IMR-90 (cell line): ENCODE measurements around the gene COPA. TPM values are rescaled to one million over a fixed set of nuclear protein-coding genes. Genes with fewer than 3 reads are reported as not detected.

Source experiments
- ATAC-seq: fragments of 200-7000 bp; cut with Tn5 transposase; 2 replicates; pipeline ENCODE4 v1.9.1; 2020; ENCODE audit warnings: low read depth, mild to moderate bottlenecking, moderate library complexity
- BruUV-seq: library from RNA; stranded (reverse); fragments of 400-500 nt; replicated peaks from 2 replicates; lab custom pipeline; 2021; lab: Mats Ljungman, UMichigan
- CTCF ChIA-PET: fragments of 300-600 bp; formaldehyde crosslinking; extraction: SDS; loops from one replicate; lab custom pipeline; 2021; ENCODE audit warnings: antibody characterized with exemption; lab: Yijun Ruan, JAX
- POLR2A ChIA-PET: fragments of 300-600 bp; sonication (Branson Sonifier 250); formaldehyde crosslinking; loops from one replicate; lab custom pipeline; 2022; ENCODE audit warnings: antibody characterized with exemption; ENCODE audit not compliant: unreplicated experiment; lab: Charles Lee
- DNase-seq: peaks from one replicate; pipeline ENCODE4 v3.0.0; 2013
- H2AFZ ChIP-seq: replicated peaks from 2 replicates; pipeline ENCODE3; 2013; ENCODE audit warnings: low read length, mild to moderate bottlenecking; ENCODE audit not compliant: poor library complexity
- H2AK5ac ChIP-seq: 2 replicates; pipeline ENCODE4 v1.6.1; 2013; ENCODE audit warnings: low read depth, low read length, inconsistent platforms
- H2AK9ac ChIP-seq: replicated peaks from 2 replicates; pipeline ENCODE3; 2013; ENCODE audit warnings: mild to moderate bottlenecking, low read depth, low read length, moderate library complexity; ENCODE audit not compliant: poor library complexity
- H2BK120ac ChIP-seq: 2 replicates; pipeline ENCODE4 v1.6.1; 2013; ENCODE audit warnings: low read depth, low read length, inconsistent platforms
- H2BK15ac ChIP-seq: 3 replicates; pipeline ENCODE4 v1.6.1; 2013; ENCODE audit warnings: low read depth, low read length, inconsistent platforms
- H2BK20ac ChIP-seq: 2 replicates; pipeline ENCODE4 v1.6.1; 2013; ENCODE audit warnings: low read depth, mild to moderate bottlenecking, inconsistent platforms, low read length, moderate library complexity
- H2BK5ac ChIP-seq: 2 replicates; pipeline ENCODE4 v1.6.1; 2013; ENCODE audit warnings: mild to moderate bottlenecking, low read depth, low read length, inconsistent platforms; ENCODE audit not compliant: poor library complexity, severe bottlenecking
- H3K14ac ChIP-seq: replicated peaks from 2 replicates; pipeline ENCODE4 v1.6.1; 2013; ENCODE audit warnings: low read depth, low read length, inconsistent platforms
- H3K18ac ChIP-seq: 2 replicates; pipeline ENCODE4 v1.6.1; 2013; ENCODE audit warnings: low read depth, low read length, control low read depth
- H3K23ac ChIP-seq: 2 replicates; pipeline ENCODE4 v1.6.1; 2013; ENCODE audit warnings: low read depth, low read length, inconsistent platforms
- H3K27ac ChIP-seq: 2 replicates; pipeline ENCODE4 v1.5.1; 2013; ENCODE audit warnings: mild to moderate bottlenecking, control low read depth, low read length; ENCODE audit not compliant: insufficient read depth
- H3K27me3 ChIP-seq: 2 replicates; pipeline ENCODE4 v1.6.1; 2013; ENCODE audit warnings: low read length; ENCODE audit not compliant: control insufficient read depth, insufficient read depth
- H3K36me3 ChIP-seq: 2 replicates; pipeline ENCODE4 v1.6.1; 2013; ENCODE audit warnings: low read length, mixed read lengths; ENCODE audit not compliant: control insufficient read depth, insufficient read depth
- H3K4ac ChIP-seq: 2 replicates; pipeline ENCODE4 v1.6.1; 2013; ENCODE audit warnings: low read depth, low read length, inconsistent platforms
- H3K4me1 ChIP-seq: 2 replicates; pipeline ENCODE4 v1.6.1; 2013; ENCODE audit warnings: low read length, mixed read lengths; ENCODE audit not compliant: control insufficient read depth, insufficient read depth
- H3K4me2 ChIP-seq: 2 replicates; pipeline ENCODE4 v1.6.1; 2013; ENCODE audit warnings: low read depth, mild to moderate bottlenecking, control low read depth, low read length, moderate library complexity
- H3K4me3 ChIP-seq: 2 replicates; pipeline ENCODE4 v1.5.1; 2013; ENCODE audit warnings: low read depth, mild to moderate bottlenecking, control low read depth, low read length, moderate library complexity; ENCODE audit not compliant: insufficient read depth
- H3K56ac ChIP-seq: 2 replicates; pipeline ENCODE4 v1.6.1; 2013; ENCODE audit warnings: low read length, inconsistent platforms; ENCODE audit not compliant: insufficient read depth; ENCODE audit errors: extremely low read depth
- H3K79me1 ChIP-seq, 2 experiments: 2 replicates each; pipeline ENCODE4 v1.6.1; 2013; ENCODE audit warnings: low read length in 2 of 2, inconsistent platforms in 1 of 2, low read depth in 1 of 2
- H3K9ac ChIP-seq: 2 replicates; pipeline ENCODE4 v1.6.1; 2013; ENCODE audit warnings: low read depth, low read length, control low read depth
- H3K9me1 ChIP-seq: 2 replicates; pipeline ENCODE4 v1.6.1; 2013; ENCODE audit warnings: low read length, inconsistent platforms; ENCODE audit not compliant: insufficient read depth
- H3K9me3 ChIP-seq: 2 replicates; pipeline ENCODE4 v1.6.1; 2013; ENCODE audit warnings: low read length; ENCODE audit not compliant: control insufficient read depth, insufficient read depth
- H4K20me1 ChIP-seq: 2 replicates; pipeline ENCODE4 v1.6.1; 2013; ENCODE audit warnings: low read length, inconsistent platforms; ENCODE audit not compliant: insufficient read depth
- H4K5ac ChIP-seq: 2 replicates; pipeline ENCODE4 v1.6.1; 2013; ENCODE audit warnings: mild to moderate bottlenecking, low read depth, low read length, control low read depth
- H4K8ac ChIP-seq, 2 experiments: 2 replicates each; pipeline ENCODE4 v1.6.1; 2013; ENCODE audit warnings: low read depth in 2 of 2, low read length in 2 of 2, control low read depth in 1 of 2, inconsistent platforms in 1 of 2
- H4K91ac ChIP-seq: 2 replicates; pipeline ENCODE4 v1.6.1; 2013; ENCODE audit warnings: low read depth, low read length, inconsistent platforms; ENCODE audit not compliant: insufficient read depth
- CTCF ChIP-seq: conservative IDR thresholded peaks from 2 replicates; pipeline ENCODE4 v1.5.1; 2012; ENCODE audit warnings: mild to moderate bottlenecking, low read depth, low read length, improper control_type of control experiment
- WGBS, 2 experiments: methylation state at CpG; one replicate each; pipeline versions ENCODE4 v1.1.5 to v1.1.7; 2013; ENCODE audit warnings: missing lambda C conversion rate in 2 of 2; ENCODE audit not compliant: insufficient read length in 1 of 2; ENCODE audit errors: extremely low coverage in 2 of 2; 5-methylcytosine and 5-hydroxymethylcytosine counted together
- dilution Hi-C: fragments of 300-500 bp; cut with HindIII; formaldehyde crosslinking; loops from one replicate; pipeline ENCODE4 v1.14.3; 2018; ENCODE audit warnings: low sequenced_read_pairs; ENCODE audit not compliant: unreplicated experiment
- in situ Hi-C: fragments of 300-500 bp; cut with MboI; formaldehyde crosslinking; loops from 3 replicates; pipeline ENCODE4 v1.14.3; 2019; ENCODE audit warnings: low sequenced_read_pairs, inconsistent platforms, mixed read lengths
- intact Hi-C: fragments of 100-400 bp; cut with micrococcal nuclease; formaldehyde crosslinking; loops from 2 replicates; pipeline ENCODE4 v1.10.0; 2022
- polyA plus RNA-seq, 3 experiments: library from polyadenylated mRNA; depleted of rRNA; stranded (reverse); fragments of >200 nt; gene quantifications; 2 replicates each; pipeline ENCODE4 v1.2.3, GENCODE V29; 2012; ENCODE audit warnings: low replicate concordance in 1 of 3
- total RNA-seq: library from RNA; depleted of rRNA; stranded (reverse); fragments of >200 nt; gene quantifications from 2 replicates; pipeline ENCODE4 v1.2.3, GENCODE V29; 2012

COPA gene
- total and polyA plus RNA-seq, 2 of the 4 experiments (the other 2 are of a cell fraction), result 204 to 436 TPM

- intact Hi-C loops (no loop called here), in situ Hi-C loops (no loop called here), dilution Hi-C loops (no loop called here)
- Histone ChIP-seq H4K8ac (peak overlapping the region in 1 of 2 experiments; percentile 81; a peak in 1 of 4 replicates), H4K91ac (no peak overlapping the region), H2AFZ (no peak overlapping the region), H3K79me1 (peaks cover 12 to 58% of the 10 kb centered on the region in 2 experiments; a peak in 2 of 4 replicates), H2AK5ac (no peak overlapping the region), H3K27me3 (no peaks in the 10 kb centered on the region), H3K4ac (no peak overlapping the region), H3K9ac (peak overlapping the region; percentile 97; the same call in 1 of the 2 replicates), H2AK9ac (no peak overlapping the region), H3K9me3 (no peaks in the 10 kb centered on the region), H3K18ac (no peak overlapping the region), H3K4me1 (peaks cover 3% of the 10 kb centered on the region), H3K23ac (0 out of 2 replicates have a peak overlapping the region, but pooled peaks have one; percentile 92), H2BK5ac (no peak overlapping the region), H3K56ac (no peak overlapping the region), H3K36me3 (peaks cover 10% of the 10 kb centered on the region), H3K4me3 (peak overlapping the region; percentile 71), H2BK15ac (no peak overlapping the region), H3K9me1 (no peaks in the 10 kb centered on the region), H3K4me2 (peak overlapping the region; percentile 97), H2BK120ac (no peak overlapping the region), H2BK20ac (no peak overlapping the region), H3K27ac (no peak overlapping the region), H3K14ac (no peak overlapping the region; the same call in 1 of the 2 replicates), H4K5ac (peak overlapping the region; percentile 16; the same call in 1 of the 2 replicates), H4K20me1 (peaks cover 25% of the 10 kb centered on the region)
- TF ChIP-seq CTCF, result no peak
- BruUV-seq, result no TSS peak
- ChIA-PET POLR2A (no interaction called here), CTCF (no interaction called here)
- DNase-seq (no peak), ATAC-seq (no peak)
- WGBS, 2 experiments, result no CpG with 5 or more reads among the region's 3 CpGs
These were observed 1.2 kb upstream of the COPA start for GRCh38 chr1:160344241-160344640.
